GM12891 (cell line): ENCODE results near the gene FAM135A.

Source experiments
- DNase-seq: peaks from one replicate; pipeline ENCODE4 v3.0.0; 2011; ENCODE audit warnings: low spot score; ENCODE audit not compliant: insufficient read length
- FAIRE-seq: peaks from 2 replicates; lab custom pipeline; 2011; peaks lifted over from hg19 to GRCh38; lab: Jason Lieb, UNC
- PAX5 ChIP-seq: IDR thresholded peaks from 2 replicates; pipeline ENCODE4 v1.6.1; 2011; ENCODE audit warnings: low read length, moderate library complexity, mild to moderate bottlenecking; ENCODE audit not compliant: insufficient read depth, severe bottlenecking
- POLR2A ChIP-seq: IDR thresholded peaks from 2 replicates; pipeline ENCODE4 v1.6.1; 2011; ENCODE audit warnings: low read depth, low read length, control low read depth
- POLR2AphosphoS5 ChIP-seq: IDR thresholded peaks from 2 replicates; pipeline ENCODE4 v1.6.1; 2011; ENCODE audit warnings: low read depth, low read length, control low read depth
- POU2F2 ChIP-seq: IDR thresholded peaks from 2 replicates; pipeline ENCODE4 v1.6.1; 2011; ENCODE audit warnings: low read depth, mild to moderate bottlenecking, control low read depth, low read length, moderate library complexity
- SPI1 ChIP-seq: IDR thresholded peaks from 2 replicates; pipeline ENCODE4 v1.6.1; 2011; ENCODE audit warnings: low read depth, low read length, control low read depth
- TAF1 ChIP-seq: IDR thresholded peaks from 2 replicates; pipeline ENCODE4 v1.6.1; 2011; ENCODE audit warnings: low read depth, low read length, control low read depth

The FAM135A gene

GRCh38 chr6:70377372-70377771 lies 35.9 kb upstream of the FAM135A start:
- FAIRE-seq (no peak), DNase-seq (no peak)
- TF ChIP-seq POLR2A (no peak), SPI1 (no peak), TAF1 (no peak), PAX5 (no peak), POLR2AphosphoS5 (no peak), POU2F2 (no peak)

- no peak for FAIRE-seq
- no peak for TF ChIP-seq PAX5
- no peak for TF ChIP-seq SPI1
- no peak for TF ChIP-seq POLR2A
- no peak for DNase-seq
Measured at GRCh38 chr6:70379473-70380013, 33.8 kb upstream of the FAM135A start.

GRCh38 chr6:70380252-70380651 lies 33.1 kb upstream of the FAM135A start:
- DNase-seq (no peak), FAIRE-seq (peak; percentile 31)
- TF ChIP-seq PAX5 (no peak), POLR2A (no peak), POU2F2 (no peak), TAF1 (no peak)

- DNase-seq (no peak), FAIRE-seq (no peak)
- TF ChIP-seq SPI1 (no peak), POLR2A (no peak), POLR2AphosphoS5 (no peak), TAF1 (no peak), PAX5 (no peak), POU2F2 (no peak)
Measured at GRCh38 chr6:70380771-70381416, 32.4 kb upstream of the FAM135A start.

GRCh38 chr6:70381417-70381782 lies 31.9 kb upstream of the FAM135A start:
- FAIRE-seq, result no peak
- TF ChIP-seq TAF1 (no peak), POLR2A (no peak), SPI1 (no peak), POU2F2 (no peak), POLR2AphosphoS5 (no peak), PAX5 (no peak)

GRCh38 chr6:70385901-70386300 lies 27.4 kb upstream of the FAM135A start:
- DNase-seq (no peak), FAIRE-seq (no peak)
- TF ChIP-seq SPI1, result no peak
- no peak for TF ChIP-seq PAX5
- TF ChIP-seq POLR2A, result no peak
- TF ChIP-seq POLR2AphosphoS5, result no peak
- TF ChIP-seq POU2F2, result no peak
- TF ChIP-seq TAF1, result no peak

More at GRCh38 chr6:70381417-70381782, 31.9 kb upstream of the FAM135A start:
- DNase-seq, result no peak

- DNase-seq (no peak), FAIRE-seq (no peak)
- TF ChIP-seq POU2F2 (no peak), PAX5 (no peak), POLR2AphosphoS5 (no peak), TAF1 (no peak), SPI1 (no peak), POLR2A (no peak)
Measured at GRCh38 chr6:70388814-70389213, 24.5 kb upstream of the FAM135A start.

- FAIRE-seq, result no peak
- DNase-seq, result no peak
- TF ChIP-seq SPI1, result no peak
- TF ChIP-seq TAF1, result no peak
- no peak for TF ChIP-seq POU2F2
- no peak for TF ChIP-seq POLR2AphosphoS5
- TF ChIP-seq PAX5, result no peak
- TF ChIP-seq POLR2A, result no peak
Measured at GRCh38 chr6:70389261-70389660, 24.0 kb upstream of the FAM135A start.

- TF ChIP-seq POU2F2 (no peak), SPI1 (no peak), PAX5 (no peak), TAF1 (no peak), POLR2AphosphoS5 (no peak), POLR2A (no peak)
- no peak for DNase-seq
- no peak for FAIRE-seq
Measured at GRCh38 chr6:70390067-70390466, 23.2 kb upstream of the FAM135A start.

GRCh38 chr6:70391492-70391891 lies 21.8 kb upstream of the FAM135A start:
- FAIRE-seq (no peak), DNase-seq (no peak)

More at GRCh38 chr6:70391492-70391891, 21.8 kb upstream of the FAM135A start:
- TF ChIP-seq SPI1, result no peak
- TF ChIP-seq PAX5, result no peak
- no peak for TF ChIP-seq POU2F2
- no peak for TF ChIP-seq POLR2AphosphoS5
- no peak for TF ChIP-seq POLR2A
- no peak for TF ChIP-seq TAF1
